GM21360 (cell line): ENCODE measurements around the gene HDGFL2.

Experiments
- ATAC-seq: cut with Tn5 transposase; IDR thresholded peaks from one replicate; pipeline ENCODE4 v1.9.1; 2021; ENCODE audit warnings: mild to moderate bottlenecking, moderate library complexity; ENCODE audit not compliant: unreplicated experiment

Gene HDGFL2

DNA sequence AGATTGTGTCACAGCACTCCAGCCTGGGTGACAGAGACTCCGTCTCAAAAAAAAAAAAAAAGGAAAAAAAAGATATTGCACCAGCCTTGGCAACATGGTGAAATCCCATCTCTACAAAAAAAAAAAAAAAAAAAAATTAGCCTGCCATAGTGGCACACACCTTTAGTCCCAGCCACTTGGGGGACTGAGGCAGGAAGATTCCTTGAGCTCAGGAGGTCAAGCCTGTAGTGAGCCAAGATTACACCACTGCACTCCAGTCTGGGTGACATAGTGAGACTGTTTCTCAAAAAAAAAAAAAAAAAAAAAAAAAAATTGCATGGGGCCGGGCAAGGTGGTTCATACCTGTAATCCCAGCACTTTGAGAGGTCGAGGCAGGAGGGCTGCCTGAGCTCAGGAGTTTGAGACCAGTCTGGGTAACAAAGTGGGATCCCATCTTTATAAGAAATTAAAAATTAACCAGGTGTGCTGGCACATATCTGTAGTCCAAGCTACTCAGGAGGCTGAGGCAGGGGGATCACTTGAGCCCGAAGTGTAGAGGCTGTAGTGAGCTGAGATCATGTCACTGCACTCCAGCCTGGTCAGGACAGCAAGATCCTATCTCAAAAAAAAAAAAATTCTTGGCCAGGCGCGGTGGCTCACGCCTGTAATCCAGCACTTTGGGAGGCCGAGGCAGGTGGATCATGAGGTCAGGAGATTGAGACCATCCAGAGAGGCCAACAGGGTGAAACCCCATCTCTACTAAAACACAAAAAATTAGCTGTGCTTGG is 7.1 kb upstream of the HDGFL2 start:
- ATAC-seq, result no peak

DNA sequence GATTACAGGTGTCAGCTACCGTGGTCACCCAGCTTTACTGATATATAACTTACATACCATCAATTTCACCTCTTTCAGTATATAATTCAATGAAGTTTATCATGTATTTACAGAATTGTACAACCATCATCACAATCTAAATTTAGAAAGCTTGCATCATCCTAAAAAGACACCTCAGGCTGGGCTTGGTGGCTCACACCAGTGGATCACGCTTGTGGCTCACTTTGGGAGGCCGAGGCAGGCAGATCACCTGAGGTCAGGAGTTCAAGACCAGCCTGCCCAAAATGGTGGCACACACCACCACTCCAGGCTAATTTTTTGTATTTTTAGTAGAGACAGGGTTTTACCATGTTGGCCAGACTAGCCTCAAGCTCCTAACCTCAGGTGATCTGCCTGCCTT is 4.3 kb upstream of the HDGFL2 start:
- ATAC-seq, result no peak

- ATAC-seq, result peak; percentile 80
Measured at GRCh38 chr19:4471403-4472173, 509 bp upstream of the HDGFL2 start.

GRCh38 chr19:4473011-4473762 is 1.1 kb downstream of the HDGFL2 start:
- no peak for ATAC-seq

DNA sequence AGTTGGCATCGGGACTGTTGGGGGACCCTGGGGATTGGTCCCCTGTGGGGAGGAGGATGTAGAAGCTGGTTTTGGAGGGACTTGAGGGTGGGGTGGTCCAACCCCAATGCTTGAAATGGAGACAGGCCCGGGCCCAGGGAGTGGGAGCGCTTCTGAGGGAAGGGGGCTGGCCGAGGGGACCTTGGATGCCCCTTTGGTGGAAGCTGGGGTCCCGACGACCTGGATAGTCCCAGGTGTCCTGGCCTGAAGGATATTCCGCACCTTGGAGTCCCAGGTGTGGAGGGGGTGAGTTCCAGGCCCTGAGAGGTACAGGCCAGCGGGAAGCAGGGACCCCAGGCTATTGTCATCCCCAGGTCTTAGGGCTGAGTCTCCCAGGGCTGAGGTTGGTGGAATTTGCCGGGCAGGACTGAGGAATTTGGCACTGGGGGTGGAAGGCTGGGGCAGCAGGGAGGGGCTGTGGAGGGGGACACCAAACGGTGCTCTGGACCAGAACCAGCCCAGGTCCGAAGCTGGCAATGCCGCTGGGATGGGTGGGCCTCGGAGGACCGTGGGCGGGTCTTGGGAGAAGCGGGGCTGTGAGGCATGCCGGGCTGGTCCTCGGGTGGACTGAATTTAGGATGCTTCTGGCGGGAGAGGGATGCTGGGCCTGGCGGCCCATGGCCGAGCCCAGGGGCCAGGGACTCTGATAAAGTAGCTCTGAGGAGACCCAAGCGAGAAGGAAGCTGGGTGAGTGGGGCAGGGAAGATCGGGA is 1.8 kb downstream of the HDGFL2 start:
- no peak for ATAC-seq

DNA sequence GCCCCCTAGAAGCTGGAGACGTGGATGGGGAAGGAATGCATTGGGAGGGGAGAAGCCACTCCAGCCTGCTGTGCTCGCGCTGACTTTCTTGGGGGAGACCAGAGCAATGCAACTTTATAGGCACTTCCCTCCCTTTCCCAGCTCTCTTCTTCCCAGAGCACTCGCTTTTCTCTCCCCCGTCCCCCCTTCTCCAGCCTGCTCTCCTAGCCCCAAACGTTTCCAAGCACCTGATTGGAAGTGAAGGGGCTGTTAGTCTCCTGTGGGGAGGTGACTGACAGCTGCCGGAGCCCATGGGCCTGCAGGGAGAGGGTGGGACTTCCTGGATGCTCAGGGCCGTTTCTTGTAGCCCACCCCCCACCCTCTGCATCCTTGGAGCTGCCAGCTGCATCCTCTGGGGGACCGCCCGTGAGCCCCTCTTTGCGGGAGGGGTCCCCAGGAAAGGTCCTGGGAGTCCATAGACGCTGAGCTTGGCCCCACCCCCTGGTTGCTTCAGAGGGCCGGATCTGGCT is 2.5 kb downstream of the HDGFL2 start:
- ATAC-seq, result no peak

DNA sequence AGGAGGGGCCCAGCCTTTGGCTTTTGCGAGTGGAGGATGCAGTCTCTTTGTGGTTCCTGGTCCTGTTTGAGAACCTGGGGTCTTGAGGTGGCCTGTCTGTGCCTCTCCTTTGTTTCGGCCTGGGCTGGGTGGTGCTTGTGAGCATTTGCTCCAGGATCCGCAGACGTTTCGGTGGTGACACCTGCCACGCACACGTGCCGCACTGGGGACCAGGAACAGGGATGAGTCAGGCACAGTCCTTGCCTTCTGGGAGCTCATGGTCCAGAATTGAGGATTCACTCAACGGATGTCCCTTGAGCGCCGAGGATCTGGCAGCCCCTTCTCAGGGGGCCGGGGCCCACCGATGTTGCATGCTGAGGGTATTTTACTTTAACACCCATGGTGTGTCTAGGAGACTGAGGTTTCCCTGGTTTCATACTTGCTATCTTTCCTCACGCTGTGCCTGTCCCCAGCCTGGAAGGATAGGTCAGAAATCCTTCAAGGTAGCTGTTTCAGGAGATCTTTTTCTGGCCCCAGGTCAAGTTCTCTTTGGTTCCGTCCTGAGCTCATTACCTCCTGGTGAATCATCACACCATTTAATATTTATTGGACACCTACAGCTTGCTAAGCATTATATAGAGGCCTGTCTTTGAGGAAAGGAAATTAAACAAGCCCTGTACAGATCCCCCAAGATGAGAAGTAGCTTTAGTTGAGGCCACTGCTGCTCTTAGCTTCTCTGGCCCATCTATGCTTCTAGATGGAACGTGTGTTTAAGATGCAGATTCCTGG is 5.1 kb downstream of the HDGFL2 start:
- no peak for ATAC-seq

- ATAC-seq, result no peak
Measured at GRCh38 chr19:4482721-4483364, 10.7 kb downstream of the HDGFL2 start.

DNA sequence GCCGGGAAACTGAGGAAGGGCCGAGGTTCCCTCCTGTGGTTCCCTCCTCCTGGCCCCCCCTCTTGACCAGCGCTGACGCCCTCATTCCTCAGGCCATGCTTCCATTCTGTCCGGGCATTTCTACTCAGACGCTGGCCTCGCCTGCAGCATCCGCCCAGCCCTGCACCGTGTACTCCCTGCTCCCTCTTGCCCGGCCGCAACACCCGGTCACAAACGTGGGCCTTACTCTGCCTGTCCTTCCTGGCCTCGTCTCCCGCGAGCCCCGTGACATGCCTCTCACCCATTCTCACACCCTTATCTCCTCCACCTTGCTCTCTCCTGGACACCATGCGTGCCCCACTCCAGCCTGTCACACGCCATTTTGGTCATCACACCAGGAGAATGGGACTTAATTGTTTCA is 11.3 kb downstream of the HDGFL2 start:
- ATAC-seq, result no peak

GRCh38 chr19:4487572-4487971 is 15.5 kb downstream of the HDGFL2 start:
- no peak for ATAC-seq

DNA sequence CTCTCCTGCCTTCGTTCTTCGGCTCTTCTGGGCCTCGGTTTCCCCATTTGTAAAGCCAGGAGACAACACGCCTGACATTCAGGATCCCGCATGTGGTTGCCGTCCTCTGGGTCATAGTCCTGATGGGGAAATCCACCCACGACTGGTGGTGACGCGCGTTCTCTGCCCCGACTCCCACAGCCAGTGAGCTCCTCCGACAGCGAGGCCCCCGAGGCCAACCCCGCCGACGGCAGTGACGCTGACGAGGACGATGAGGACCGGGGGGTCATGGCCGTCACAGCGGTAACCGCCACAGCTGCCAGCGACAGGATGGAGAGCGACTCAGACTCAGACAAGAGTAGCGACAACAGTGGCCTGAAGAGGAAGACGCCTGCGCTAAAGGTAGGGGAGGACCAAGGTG is 16.4 kb downstream of the HDGFL2 start:
- ATAC-seq, result no peak

- ATAC-seq, result no peak
Measured at GRCh38 chr19:4491446-4491845, 19.3 kb downstream of the HDGFL2 start.

- no peak for ATAC-seq
Measured at GRCh38 chr19:4492337-4493103, 20.4 kb downstream of the HDGFL2 start.

- no peak for ATAC-seq
Measured at GRCh38 chr19:4493104-4493928, 21.2 kb downstream of the HDGFL2 start.

DNA sequence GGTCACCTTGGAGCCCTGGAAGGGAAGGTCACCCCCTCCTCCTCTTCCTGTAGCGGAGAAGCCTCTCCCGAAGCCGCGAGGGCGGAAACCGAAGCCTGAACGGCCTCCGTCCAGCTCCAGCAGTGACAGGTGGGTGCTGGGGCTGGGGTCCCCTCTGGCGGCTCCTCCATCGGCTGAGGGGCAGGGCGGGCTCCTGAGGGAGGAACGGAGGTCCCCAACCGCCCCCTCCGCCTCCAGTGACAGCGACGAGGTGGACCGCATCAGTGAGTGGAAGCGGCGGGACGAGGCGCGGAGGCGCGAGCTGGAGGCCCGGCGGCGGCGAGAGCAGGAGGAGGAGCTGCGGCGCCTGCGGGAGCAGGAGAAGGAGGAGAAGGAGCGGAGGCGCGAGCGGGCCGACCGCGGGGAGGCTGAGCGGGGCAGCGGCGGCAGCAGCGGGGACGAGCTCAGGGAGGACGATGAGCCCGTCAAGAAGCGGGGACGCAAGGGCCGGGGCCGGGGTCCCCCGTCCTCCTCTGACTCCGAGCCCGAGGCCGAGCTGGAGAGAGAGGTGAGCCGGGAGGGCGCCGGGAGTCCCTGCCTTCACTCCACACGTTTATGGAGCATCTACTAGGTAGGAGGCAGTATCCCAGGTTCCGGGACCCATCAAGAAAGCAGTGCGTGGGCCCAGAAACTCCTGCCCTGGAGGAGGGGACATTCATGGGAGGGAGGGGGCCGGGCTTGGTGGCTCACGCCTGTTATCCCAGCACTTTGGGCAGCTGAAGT is 22.0 kb downstream of the HDGFL2 start:
- ATAC-seq, result no peak

DNA sequence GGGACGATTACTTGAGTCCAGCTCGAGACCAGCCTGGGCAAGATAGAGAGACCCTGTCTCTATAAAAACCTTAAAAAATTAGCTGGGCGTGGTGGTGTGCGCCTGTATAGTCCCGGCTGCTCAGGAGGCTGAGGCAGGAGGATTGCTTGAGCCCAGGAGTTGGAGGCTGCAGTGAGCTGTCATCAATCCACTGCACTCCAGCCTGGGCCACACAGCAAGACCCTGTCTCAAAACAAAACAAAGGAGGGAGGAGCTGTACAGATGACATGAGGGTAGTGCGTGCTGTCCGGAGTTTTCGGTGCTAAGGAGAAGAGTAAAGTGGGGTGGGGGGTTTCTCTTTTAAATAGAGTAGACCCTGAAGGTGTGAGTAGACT is 22.6 kb downstream of the HDGFL2 start:
- ATAC-seq, result no peak

DNA sequence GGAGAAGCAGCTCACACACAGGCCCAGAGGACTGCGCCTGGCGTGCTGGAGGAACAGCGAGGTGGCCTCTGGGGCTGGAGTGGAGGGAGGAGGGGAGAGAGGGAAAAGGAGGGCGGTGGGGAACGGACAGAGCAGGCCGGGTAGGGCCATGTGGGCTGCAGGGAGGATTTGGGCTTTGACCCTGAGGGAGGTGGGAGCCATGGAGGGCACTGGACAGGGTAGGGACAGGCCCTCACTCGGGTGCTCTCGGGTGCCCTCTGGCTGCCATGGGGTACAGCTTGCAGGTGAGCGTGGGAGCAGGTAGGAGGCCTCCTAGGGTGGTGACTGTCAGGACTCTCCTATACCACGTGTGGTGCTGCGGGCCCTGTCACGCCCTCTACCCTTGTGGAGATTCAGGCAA is 23.4 kb downstream of the HDGFL2 start:
- no peak for ATAC-seq
